ENCODE data around the gene ZNF366. TPM values are rescaled to one million over a fixed set of nuclear protein-coding genes. Genes with fewer than 3 reads are reported as not detected.

ZNF366 gene, protein sequence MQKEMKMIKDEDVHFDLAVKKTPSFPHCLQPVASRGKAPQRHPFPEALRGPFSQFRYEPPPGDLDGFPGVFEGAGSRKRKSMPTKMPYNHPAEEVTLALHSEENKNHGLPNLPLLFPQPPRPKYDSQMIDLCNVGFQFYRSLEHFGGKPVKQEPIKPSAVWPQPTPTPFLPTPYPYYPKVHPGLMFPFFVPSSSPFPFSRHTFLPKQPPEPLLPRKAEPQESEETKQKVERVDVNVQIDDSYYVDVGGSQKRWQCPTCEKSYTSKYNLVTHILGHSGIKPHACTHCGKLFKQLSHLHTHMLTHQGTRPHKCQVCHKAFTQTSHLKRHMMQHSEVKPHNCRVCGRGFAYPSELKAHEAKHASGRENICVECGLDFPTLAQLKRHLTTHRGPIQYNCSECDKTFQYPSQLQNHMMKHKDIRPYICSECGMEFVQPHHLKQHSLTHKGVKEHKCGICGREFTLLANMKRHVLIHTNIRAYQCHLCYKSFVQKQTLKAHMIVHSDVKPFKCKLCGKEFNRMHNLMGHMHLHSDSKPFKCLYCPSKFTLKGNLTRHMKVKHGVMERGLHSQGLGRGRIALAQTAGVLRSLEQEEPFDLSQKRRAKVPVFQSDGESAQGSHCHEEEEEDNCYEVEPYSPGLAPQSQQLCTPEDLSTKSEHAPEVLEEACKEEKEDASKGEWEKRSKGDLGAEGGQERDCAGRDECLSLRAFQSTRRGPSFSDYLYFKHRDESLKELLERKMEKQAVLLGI
- total RNA-seq = 14.1 and 16.4 TPM in 2 replicates

GRCh38 chr5:72507231-72507906 lies at the start of gene ZNF366:
ZNF366 (minus strand) TSS chr5:72507410; CDS start chr5:72461496, 45,914 bp downstream.

Other genes starting within 250 kb of the ZNF366 start
- gene MRPS27, start 187.2 kb downstream of the ZNF366 start, total RNA-seq = 61.8 and 65.6 TPM in 2 replicates
- gene PTCD2, start 187.0 kb downstream of the ZNF366 start, total RNA-seq = 9.3 and 9.5 TPM in 2 replicates